ENCODE results near the gene TMEM62.

TMEM62 gene

DNA sequence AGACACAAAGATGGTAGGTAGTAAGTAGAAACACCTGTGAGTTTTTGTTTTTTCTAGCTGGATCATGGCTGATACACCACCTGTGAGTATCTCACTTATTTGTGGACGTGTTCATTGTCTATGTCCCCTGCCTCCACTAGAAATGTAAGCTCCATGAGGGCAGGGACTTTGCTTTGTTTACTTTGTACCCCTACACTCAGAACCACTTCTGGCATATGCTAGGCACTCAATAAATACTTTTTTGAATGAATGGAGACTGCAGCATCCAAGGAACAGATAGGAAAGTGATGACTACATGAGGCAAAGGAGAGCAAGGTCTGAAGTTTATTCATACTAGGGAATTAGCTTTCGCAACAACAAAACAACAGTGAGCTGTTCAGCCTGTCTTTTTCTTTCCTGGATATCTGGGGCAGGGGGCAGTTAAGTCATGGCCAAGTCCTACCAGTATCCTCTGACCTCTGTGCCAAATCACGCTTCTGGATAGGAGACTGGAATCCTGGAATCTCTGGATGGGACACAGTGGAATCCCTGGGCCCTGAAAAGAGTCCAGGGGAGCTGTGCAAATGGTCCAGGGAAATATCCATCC, 99.0 kb downstream of the TMEM62 start:
- no peak for DNase-seq (ENCODE audit: low spot score)
